ELF-1 (cell line): ENCODE data around the gene RPL18A.

ENCODE experiments used
- DNase-seq: peaks from one replicate; pipeline ENCODE4 v3.0.0-alpha.2; 2016; ENCODE audit warnings: low read depth, low spot score

The RPL18A gene

GRCh38 chr19:17841810-17842662, 17.7 kb upstream of the RPL18A start:
- peak; percentile 97 for DNase-seq

GRCh38 chr19:17842663-17843291, 16.9 kb upstream of the RPL18A start:
- DNase-seq: no peak

- no peak for DNase-seq
Observed at GRCh38 chr19:17843292-17843827, 16.4 kb upstream of the RPL18A start.

- no peak for DNase-seq
Observed at GRCh38 chr19:17843908-17844490, 15.7 kb upstream of the RPL18A start.

DNA sequence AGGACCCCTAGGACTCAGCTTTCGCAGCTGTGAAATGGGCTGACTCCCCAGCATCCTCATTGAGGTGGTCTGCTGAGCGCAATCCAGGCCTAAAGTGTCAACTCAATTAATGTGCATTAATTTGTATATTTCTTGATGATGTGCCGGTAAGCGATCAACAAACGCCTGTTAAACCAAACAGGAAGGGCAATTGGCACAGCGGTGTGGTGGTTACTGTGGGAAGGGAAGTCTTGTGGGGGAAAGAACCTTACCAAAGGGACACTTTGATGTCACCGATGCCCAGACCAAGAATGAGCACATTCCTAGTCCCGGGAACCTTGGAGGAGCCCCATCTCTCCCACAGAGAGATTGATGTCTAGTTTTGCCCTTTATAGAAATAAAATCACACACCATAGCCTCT, 13.6 kb upstream of the RPL18A start:
- no peak for DNase-seq

GRCh38 chr19:17847538-17848366, 12.0 kb upstream of the RPL18A start, which contains the start of gene JAK3:
Gene JAK3 (minus strand): TSS chr19:17847982. CDS start chr19:17844417, 3,565 bp downstream.
- DNase-seq: peak; percentile 67

DNA sequence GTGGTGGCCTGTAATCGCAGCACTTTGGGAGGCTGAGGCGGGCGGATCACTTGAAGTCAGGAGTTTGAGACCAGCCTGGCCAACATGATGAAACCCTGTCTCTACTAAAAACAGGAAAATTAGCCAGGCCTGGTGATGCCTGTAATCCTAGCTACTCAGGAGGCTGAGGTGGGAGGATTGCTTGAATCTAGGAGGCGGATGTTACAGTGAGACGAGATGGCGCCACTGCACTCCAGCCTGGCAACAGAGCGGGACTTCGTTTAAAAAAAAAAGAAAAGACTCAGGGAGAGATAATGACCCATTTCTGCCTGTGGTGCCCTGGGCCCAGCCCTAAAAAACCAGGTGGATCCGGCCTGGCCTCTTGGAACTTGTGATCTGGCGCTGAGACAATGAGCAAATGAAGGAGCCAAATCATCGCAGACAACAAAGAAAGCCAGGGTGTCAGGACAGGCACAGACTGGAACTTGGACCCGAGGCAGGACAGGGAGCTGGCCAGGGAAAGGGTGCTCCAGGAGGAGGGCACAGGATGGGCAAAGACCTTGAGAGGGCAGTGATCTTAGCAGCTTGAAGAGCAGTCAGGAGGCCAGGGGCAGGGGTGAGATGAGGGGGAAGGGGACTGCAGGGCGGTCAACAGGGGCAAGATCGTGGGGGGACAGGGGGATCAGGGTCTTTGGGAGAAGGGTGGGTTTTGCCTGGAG, 11.0 kb upstream of the RPL18A start:
- DNase-seq: peak; percentile 44

- no peak for DNase-seq
Observed at GRCh38 chr19:17854061-17854460, 5.6 kb upstream of the RPL18A start.

DNA sequence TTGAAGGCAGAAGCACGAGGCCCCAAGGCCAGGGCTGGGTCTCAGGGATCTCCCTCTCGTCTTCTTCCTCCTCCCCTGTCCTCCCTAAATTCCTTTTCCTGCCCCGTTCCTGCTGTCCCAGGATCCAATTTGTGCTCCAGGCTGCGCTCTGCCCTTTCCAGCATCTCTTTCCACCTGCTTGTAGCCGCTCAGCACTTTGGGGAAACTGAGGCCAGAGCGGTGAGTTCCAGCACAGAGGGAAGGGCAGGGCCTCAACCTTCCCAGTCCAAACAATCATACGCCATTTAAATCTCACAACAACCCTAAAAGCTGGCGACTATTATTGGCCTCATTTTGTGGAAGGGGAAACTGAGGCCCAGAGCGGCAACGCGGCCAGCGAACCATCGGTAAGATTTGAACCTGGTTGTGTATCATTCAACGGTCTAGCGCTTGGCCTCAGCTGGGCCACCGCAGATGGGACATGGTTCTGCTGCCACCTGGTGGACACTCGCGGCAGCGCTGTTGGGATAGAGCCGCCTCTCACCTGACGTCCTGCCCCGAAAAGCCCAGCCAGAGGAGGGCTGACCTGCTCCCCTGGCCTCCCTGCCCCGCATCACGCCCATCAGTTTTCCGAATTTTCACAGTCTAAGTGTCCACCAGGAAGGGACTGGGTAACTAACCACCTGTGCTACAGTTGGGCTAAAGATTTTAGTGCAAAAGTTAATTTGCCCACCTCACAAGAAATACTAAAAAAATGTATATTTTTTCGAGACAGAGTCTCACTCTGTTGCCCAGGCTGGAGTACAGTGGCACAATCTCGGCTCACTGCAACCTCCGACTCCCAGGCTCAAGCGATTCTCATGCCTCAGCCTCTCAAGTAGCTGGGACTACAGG, 4.2 kb upstream of the RPL18A start:
- peak; percentile 94 for DNase-seq

DNA sequence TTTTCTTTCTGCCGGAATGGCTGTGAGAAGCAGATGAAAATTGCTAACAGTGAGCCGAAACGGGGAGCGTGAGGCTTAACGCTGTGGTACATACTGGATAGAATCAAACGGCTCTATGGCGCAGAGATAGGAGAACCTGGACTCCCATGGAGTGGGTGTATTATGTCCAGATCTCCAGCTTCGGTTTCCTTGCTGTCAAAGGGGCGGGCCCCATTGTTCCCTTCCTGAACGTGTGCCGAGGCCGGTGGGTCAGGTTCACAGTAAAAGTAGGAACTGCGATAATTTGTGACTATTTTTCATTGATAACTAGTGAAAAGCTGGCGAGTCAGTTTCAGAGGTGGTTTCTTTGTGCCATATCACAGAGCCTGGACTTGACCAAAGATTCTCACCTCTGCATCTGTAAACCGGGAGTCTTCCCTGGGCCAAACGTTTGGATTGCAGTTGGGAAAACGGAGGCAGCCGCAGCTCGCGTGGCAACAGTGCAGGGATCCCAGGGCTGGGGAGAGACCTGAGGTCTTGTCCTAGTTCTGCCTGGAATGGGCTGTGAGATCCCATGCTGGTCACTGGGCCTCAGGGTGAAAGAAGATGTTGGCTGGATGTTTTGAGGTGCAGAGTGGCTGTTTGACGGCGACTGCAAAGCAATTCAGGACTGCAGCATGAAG, 752 bp downstream of the RPL18A start:
- no peak for DNase-seq

DNA sequence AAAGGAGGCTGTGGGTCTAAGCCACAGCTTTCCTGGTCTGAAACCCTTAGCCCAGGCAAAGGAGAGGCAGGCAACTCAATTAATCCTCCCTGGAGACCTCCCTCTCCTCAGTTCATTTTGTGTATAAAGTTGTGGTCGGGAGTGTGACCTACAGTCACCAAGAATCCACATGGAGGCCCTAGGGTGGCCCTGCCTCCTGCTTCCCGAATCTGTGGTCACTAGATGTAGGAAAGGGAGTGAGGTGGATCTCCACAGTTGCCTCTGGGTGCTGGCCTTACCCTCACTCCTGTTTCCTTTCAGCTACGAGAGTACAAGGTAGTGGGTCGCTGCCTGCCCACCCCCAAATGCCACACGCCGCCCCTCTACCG, 1.3 kb downstream of the RPL18A start:
- no peak for DNase-seq

GRCh38 chr19:17861542-17862402, 2.1 kb downstream of the RPL18A start:
- DNase-seq: peak; percentile 18

DNA sequence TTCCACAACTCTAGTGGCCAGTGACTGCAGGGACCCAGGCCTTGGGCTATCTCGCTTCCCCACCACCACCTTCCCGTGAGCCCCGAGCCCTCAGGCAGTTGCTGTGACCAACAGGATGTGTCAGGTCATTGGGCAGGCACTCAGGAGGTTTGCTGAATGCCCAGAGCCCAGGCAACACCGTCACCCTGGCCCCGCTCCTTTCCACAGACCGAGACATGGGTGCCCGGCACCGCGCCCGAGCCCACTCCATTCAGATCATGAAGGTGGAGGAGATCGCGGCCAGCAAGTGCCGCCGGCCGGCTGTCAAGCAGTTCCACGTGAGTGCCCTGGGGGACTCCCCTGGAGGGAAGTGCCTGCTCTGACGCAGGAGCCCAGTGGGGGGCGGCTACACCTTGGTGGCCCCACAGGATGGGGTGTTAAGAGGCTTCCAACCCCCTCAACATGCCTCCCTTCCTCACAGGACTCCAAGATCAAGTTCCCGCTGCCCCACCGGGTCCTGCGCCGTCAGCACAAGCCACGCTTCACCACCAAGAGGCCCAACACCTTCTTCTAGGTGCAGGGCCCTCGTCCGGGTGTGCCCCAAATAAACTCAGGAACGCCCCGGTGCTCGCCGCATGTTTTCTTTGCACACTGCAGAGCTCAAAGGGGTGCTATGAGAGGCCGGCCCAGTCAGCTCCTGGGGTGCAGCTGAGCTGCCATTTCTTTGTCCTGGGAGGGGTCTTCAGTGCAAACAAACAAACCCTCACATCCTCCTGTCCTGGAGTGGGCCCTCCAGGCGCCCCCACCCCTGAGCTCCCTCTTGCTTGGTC, 3.2 kb downstream of the RPL18A start:
- peak; percentile 21 for DNase-seq

DNA sequence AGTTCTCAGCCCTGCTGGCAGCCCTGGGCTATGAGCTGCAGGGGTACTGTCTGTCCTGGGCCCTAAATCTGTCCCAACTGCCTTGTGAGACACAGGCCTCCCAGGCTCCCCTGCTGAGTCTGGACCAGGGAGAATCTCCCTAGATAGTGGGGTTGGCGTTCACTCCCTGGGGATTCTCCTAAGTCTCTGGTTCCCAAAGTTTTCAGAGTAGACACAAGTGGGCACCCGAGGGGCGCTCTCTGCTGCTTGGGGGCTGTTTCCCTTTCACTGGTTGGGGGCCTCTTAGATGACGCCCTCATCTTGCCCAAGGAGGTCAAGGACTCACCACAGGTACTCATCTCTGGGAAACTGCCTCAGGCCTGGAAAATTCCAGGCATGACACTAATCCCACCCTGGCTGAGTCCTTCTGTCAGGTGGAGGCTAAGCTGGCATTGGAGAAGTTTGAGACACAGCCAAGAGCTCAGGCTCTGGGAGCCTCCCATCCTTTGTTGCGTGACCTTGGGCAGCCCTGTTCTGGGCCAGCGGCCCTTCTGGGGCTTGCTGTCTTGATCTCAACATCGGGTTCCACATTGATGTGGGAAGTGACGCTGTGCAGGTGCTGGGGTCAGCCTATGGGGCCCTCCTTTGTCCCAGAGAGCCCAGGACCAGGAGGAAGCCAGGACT, 3.9 kb downstream of the RPL18A start:
- peak; percentile 15 for DNase-seq

- peak; percentile 72 for DNase-seq
Observed at GRCh38 chr19:17865364-17866311, 5.9 kb downstream of the RPL18A start.
